Measurements from ENCODE around the gene SLC4A5.

SLC4A5 gene

DNA sequence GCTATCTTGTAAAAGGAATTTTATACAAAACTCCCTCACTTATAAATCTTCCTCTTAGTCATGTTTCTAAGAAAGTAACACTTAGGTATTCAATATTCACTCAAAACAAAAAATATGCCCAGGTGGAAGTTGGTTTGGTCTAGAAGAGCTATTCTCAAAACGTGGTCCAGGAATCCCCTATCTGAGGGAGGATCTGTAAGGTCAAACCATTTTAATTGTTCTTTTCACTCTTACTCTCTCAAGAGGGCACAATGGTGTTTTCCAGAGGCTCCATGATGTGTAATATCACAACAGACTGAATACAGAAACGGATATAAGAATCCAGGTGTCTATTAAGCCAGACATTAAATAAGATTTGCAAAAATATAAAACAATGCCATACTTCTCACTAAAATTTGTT lies 174.5 kb downstream of the SLC4A5 start:
- TF ChIP-seq, protein P1, sequence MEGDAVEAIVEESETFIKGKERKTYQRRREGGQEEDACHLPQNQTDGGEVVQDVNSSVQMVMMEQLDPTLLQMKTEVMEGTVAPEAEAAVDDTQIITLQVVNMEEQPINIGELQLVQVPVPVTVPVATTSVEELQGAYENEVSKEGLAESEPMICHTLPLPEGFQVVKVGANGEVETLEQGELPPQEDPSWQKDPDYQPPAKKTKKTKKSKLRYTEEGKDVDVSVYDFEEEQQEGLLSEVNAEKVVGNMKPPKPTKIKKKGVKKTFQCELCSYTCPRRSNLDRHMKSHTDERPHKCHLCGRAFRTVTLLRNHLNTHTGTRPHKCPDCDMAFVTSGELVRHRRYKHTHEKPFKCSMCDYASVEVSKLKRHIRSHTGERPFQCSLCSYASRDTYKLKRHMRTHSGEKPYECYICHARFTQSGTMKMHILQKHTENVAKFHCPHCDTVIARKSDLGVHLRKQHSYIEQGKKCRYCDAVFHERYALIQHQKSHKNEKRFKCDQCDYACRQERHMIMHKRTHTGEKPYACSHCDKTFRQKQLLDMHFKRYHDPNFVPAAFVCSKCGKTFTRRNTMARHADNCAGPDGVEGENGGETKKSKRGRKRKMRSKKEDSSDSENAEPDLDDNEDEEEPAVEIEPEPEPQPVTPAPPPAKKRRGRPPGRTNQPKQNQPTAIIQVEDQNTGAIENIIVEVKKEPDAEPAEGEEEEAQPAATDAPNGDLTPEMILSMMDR (conservative IDR thresholded peaks at IDR 0.05; ENCODE audit: low read depth) = no peak
- DNase-seq (ENCODE audit: low spot score) = no peak
- CTCF ChIA-PET = interaction anchor here (0.6 kb wide), 1 partner anchor 1276 kb away, joined by 4 read pairs; no protein-coding TSS in a partner anchor
- no peak overlapping the region for H3K27ac ChIP-seq
- POLR2A ChIA-PET (ENCODE audit: low non-redundant PET) = interaction anchor here (1.0 kb wide), 1 partner anchor 31 kb away, joined by 4 read pairs; no protein-coding TSS in a partner anchor
